Brain microvascular endothelial cell (primary cell): ENCODE data around the gene MSH5.
A peak's percentile ranks its signal among the peaks of the same experiment; 100 is the strongest.

Experiments
- DNase-seq: peaks from one replicate; pipeline ENCODE4 v3.0.0-alpha.2; 2020
- H3K27ac ChIP-seq: fragments of 250-450 bp; sonication (Bioruptor Pico); 2 replicates; pipeline ENCODE4 v1.5.1; 2020; ENCODE audit warnings: mild to moderate bottlenecking, moderate library complexity
- H3K27me3 ChIP-seq: fragments of 250-450 bp; sonication (Bioruptor Pico); replicated peaks from 2 replicates; pipeline ENCODE4 v1.5.1; 2020; ENCODE audit warnings: mild to moderate bottlenecking
- H3K36me3 ChIP-seq: fragments of 250-450 bp; sonication (Bioruptor Pico); replicated peaks from 2 replicates; pipeline ENCODE4 v1.5.1; 2020; ENCODE audit warnings: mild to moderate bottlenecking
- H3K4me3 ChIP-seq: 2 replicates; pipeline ENCODE4 v1.5.1; 2011; ENCODE audit warnings: low read depth, mild to moderate bottlenecking, control low read depth, low read length, moderate library complexity
- in situ Hi-C: cut with HindIII; loops from 2 replicates; pipeline ENCODE4 v1.10.0; 2017; ENCODE audit warnings: low sequenced_read_pairs, low pct_ligation_motif_present
- TF ChIP-seq, protein P1 (sequence below): IDR thresholded peaks from 2 replicates; pipeline ENCODE4 v1.5.1; 2011; ENCODE audit warnings: low read depth, mild to moderate bottlenecking, moderate library complexity, low read length, control low read depth, inconsistent platforms; ENCODE audit errors: missing control alignments

MSH5 gene

DNA sequence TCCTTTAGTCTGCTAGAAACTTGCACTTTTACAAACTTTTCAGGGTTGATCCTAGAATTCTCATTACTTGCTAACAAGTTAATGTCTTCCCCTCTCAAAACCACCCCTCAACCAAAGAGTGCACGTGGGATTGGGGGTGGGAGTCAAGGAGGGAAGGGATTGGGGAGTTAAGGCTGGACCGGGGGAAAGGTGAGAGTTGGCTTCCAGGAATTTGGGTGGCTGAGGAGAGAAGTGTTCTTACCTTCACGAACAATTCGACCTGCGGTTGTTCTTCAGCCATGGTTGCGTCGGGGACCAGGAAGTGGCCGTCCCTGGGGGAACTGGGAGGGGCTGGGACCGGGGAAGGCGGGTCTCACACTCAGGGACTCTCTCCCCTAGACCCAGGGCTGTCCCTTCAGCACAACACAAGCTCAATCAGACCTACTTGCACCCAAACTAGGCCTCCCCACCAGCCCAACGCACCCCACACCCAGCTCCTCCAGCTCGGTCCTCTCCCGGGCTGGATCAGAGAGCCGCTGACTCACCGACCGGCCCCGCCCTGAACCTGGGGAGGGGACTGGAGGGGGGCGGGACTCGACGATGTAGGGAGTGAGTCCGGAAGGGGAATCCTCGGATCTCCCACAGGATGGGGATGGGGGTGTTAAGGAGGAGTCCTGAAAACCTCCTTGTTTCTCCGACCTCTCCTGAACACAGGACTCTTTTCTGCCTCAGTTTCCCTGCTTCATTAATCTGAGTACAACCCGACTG lies 3.6 kb upstream of the MSH5 start, which contains the start of gene CLIC1:
CLIC1 (minus strand) TSS at position 510 of the 747 bp plus-strand sequence; CDS start at position 280, 230 bp downstream.
- peak within 1 kb of the TSS; percentile 96 for H3K4me3 ChIP-seq
- peaks cover 33% of the 10 kb centered on the region for H3K36me3 ChIP-seq
- in situ Hi-C loops, result no loop called here
- TF ChIP-seq, protein P1, sequence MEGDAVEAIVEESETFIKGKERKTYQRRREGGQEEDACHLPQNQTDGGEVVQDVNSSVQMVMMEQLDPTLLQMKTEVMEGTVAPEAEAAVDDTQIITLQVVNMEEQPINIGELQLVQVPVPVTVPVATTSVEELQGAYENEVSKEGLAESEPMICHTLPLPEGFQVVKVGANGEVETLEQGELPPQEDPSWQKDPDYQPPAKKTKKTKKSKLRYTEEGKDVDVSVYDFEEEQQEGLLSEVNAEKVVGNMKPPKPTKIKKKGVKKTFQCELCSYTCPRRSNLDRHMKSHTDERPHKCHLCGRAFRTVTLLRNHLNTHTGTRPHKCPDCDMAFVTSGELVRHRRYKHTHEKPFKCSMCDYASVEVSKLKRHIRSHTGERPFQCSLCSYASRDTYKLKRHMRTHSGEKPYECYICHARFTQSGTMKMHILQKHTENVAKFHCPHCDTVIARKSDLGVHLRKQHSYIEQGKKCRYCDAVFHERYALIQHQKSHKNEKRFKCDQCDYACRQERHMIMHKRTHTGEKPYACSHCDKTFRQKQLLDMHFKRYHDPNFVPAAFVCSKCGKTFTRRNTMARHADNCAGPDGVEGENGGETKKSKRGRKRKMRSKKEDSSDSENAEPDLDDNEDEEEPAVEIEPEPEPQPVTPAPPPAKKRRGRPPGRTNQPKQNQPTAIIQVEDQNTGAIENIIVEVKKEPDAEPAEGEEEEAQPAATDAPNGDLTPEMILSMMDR, result no peak
- H3K27me3 ChIP-seq, result no peaks in the 10 kb centered on the region
- peak within 1 kb of the TSS; percentile 81 for H3K27ac ChIP-seq
- peak; percentile 78 for DNase-seq

DNA sequence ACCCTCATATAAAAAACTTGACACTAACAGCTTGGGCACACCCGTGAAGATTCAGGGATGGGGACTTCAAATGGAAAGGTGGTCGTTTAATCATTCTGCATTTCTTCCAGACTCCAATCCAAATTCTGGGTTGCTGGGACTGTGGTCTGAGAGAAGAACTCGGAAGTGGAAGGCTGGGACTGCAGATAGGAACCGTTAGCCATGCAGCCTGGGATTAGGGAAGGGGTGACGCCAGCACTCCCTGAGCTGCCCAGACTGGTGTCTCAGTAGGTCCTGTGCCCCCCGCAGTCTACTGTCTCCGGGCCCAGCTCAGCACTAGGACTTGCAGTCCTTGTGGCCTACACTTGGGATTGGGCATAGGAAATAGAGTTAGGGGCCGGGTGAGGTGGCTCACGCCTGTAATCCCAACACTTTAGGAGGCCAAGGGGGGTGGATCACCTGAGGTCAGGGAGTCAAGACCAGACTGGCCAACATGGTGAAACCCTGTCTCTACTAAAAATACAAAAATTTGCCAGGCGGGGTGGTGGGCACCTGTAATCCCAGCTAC lies 3.0 kb upstream of the MSH5 start:
- in situ Hi-C loops, result no loop called here
- TF ChIP-seq, protein P1, result no peak

DNA sequence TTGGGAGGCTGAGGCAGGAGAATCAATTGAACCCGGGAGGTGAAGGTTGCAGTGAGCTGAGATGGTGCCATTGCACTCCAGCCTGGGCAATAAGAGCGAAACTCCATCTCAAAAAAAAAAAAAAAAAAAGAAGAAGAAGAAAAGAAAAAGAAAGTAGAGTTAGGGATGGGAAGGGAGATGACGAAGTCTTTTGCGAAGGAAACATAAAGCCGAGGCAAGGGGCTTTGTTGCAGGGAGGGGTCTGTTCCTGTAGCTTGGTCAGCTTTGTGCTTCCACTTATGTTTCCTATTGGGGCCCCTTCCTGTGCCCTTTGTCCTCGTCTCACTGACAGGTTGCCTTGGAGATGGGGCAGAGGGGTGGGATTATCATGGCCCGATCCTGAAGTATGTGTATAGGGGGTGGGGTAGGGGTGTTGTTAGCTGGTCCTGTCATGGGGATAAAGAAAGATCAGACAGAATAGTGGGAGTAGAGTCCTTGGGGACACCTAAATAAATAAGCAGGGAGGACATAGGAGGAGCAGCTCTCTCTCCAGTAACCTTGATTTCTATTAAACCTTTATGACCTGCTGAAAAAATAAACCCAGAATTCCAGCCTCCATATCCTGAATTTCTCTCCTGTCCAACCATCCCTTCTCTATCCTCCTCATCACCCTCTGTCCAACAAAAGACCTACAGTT lies 2.4 kb upstream of the MSH5 start:
- no peaks in the 10 kb centered on the region for H3K27me3 ChIP-seq
- no peak overlapping the region for H3K4me3 ChIP-seq
- TF ChIP-seq, protein P1, result no peak
- DNase-seq, result no peak
- H3K36me3 ChIP-seq, result peaks cover 21% of the 10 kb centered on the region
- H3K27ac ChIP-seq, result peak overlapping the region; percentile 61
- in situ Hi-C loops, result no loop called here

More for the DNA sequence above, 3.0 kb upstream of the MSH5 start:
- Histone ChIP-seq H3K36me3 (peaks cover 26% of the 10 kb centered on the region), H3K27me3 (no peaks in the 10 kb centered on the region), H3K4me3 (peak overlapping the region; percentile 96), H3K27ac (peak overlapping the region; percentile 81)
- no peak for DNase-seq

DNA sequence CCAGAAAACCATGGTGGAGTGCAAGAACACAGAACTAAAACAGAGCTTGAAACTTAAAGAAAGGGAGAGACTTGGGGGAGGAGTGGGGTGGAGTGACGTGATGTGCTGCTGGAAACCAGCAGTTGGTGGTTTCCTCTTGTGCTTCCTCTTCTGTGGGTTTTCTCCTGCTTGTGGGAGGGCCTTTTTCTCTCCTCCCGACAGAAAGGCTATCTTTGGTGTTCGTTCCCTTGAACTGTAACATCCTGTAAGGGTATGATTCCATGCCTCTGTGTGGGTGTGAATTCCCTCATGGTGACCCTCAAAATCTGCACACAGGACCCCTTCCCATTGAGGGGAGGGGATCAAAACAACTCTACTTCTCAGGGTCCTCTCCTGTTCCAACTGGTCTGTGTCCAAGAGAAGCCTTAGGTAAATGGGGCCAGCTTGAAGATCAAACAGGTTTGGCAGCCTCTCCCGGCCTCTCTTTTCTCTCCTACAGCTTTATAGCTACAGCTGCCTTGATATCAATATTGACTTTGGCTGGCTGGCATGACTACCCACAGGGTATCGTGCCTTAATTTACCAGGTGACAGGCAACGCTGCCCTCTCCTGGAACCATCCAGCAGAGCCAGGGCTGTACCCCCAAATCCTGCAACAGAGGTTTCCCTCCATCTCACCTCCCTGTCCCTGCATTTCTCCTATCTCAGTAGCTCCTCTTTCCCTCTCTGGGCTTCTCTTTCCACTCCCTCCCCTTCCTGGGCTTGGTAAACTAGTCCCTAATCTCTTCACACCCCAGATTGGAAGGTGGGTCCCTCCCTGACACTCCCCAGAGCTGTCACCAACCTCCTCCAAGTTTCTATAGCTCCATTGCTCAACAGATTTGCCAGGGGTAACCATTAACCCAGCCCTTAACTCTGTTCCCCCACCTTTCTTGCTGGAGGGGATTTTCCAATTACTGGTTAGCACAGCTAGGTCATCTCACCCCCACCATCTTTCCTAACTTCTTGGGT lies 1.5 kb upstream of the MSH5 start:
- TF ChIP-seq, protein P1, result peak; percentile 55
- Histone ChIP-seq H3K27me3 (no peaks in the 10 kb centered on the region), H3K27ac (peak overlapping the region; percentile 61), H3K36me3 (peaks cover 15% of the 10 kb centered on the region), H3K4me3 (peak overlapping the region; percentile 36)
- in situ Hi-C loops, result no loop called here
- DNase-seq, result peak; percentile 82

DNA sequence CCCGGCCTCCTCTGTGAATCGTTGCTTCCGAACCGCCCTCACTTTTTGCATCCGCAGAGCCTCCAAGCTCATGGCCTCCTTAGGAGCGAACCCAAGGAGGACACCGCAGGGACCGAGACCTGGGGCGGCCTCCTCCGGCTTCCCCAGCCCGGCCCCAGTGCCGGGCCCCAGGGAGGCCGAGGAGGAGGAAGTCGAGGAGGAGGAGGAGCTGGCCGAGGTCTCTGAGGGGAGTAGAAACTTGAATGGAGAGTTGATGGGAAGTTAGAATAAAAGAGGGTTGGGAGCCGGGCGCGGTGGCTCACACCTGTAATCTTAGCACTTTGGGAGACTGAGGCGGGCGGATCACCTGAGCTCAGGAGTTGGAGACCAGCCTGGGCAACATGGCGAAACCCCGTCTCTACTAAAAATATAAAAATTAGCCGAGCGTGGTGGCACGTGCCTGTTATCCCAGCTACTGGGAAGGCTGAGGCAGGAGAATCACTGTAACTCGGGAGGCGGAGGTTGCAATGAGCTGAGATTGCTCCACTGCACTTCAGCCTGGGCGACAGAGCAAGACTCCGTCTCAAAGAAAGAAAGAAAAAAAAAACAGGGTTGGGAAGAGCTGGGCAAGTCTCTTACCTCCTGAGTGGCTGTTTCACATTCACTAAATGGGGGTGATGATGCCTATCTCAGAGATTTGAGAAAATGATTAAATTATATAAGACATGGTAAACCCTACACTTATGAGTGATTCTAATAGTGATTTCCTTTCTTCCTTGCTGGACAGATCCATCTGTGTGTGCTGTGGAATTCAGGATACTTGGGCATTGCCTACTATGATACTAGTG lies 805 bp downstream of the MSH5 start:
- Histone ChIP-seq H3K36me3 (peaks cover 3% of the 10 kb centered on the region), H3K4me3 (peak overlapping the region; percentile 91), H3K27ac (peak overlapping the region; percentile 68), H3K27me3 (no peaks in the 10 kb centered on the region)
- DNase-seq, result no peak
- in situ Hi-C loops, result no loop called here
- TF ChIP-seq, protein P1, result no peak
